B cell (primary cell): ENCODE results near the gene PDCD2L.

Experiments
- EZH2 ChIP-seq: IDR thresholded peaks from 2 replicates; pipeline ENCODE4 v1.6.1; 2012; ENCODE audit warnings: borderline replicate concordance, low read depth, mild to moderate bottlenecking, moderate library complexity, low read length; ENCODE audit not compliant: insufficient read depth, poor library complexity, severe bottlenecking
- TF ChIP-seq, protein P1 (sequence below): fragments of 200-600 bp; IDR thresholded peaks from one replicate; pipeline ENCODE4 v1.8.0; 2022; ENCODE audit warnings: antibody characterized with exemption, mild to moderate bottlenecking

GRCh38 chr19:34360354-34360909 lies 43.8 kb upstream of the PDCD2L start:
- TF ChIP-seq, protein P1, sequence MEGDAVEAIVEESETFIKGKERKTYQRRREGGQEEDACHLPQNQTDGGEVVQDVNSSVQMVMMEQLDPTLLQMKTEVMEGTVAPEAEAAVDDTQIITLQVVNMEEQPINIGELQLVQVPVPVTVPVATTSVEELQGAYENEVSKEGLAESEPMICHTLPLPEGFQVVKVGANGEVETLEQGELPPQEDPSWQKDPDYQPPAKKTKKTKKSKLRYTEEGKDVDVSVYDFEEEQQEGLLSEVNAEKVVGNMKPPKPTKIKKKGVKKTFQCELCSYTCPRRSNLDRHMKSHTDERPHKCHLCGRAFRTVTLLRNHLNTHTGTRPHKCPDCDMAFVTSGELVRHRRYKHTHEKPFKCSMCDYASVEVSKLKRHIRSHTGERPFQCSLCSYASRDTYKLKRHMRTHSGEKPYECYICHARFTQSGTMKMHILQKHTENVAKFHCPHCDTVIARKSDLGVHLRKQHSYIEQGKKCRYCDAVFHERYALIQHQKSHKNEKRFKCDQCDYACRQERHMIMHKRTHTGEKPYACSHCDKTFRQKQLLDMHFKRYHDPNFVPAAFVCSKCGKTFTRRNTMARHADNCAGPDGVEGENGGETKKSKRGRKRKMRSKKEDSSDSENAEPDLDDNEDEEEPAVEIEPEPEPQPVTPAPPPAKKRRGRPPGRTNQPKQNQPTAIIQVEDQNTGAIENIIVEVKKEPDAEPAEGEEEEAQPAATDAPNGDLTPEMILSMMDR, result no peak
- no peak for TF ChIP-seq EZH2
